NOMO-1 treated with DMSO at 0.1 percent for 48 hours (cell line): ENCODE data around the gene PPM1H.

Source experiments
- DNase-seq: peaks from one replicate; lab custom pipeline; 2025; ENCODE audit not compliant: unreplicated experiment; lab: John Stamatoyannopoulos, UW

PPM1H gene

GRCh38 chr12:62876938-62877548, 57.9 kb downstream of the PPM1H start:
- no peak for DNase-seq

DNA sequence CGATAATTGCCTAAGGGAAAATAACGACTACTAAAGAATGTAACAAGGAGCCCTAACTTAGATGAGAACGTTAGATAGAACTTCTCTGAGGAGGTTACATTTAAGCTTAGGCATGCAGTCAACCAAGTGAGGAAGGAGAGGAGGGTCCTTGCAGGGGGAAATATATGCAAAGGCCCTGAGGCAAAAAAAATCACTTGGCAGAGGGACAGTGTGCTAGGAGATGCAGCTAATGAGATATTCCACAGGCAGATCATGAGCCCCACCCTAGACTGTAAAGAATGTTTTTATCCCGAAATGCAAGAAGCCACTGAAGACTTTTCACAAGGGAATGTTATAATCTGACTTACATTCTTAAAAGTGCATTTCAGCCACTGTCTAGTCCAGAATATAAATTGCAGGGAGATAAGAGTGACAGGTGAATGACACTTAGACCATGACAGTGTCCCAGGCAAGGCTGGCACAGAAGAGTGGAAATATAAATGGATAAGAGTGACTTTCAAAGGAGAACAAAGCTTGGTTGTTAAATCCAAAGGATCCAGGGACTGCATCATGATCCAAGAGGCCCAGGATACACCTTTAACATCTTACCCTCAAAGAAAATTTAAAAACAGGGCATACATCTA, 61.0 kb downstream of the PPM1H start:
- no peak for DNase-seq

GRCh38 chr12:62873116-62873825, 61.7 kb downstream of the PPM1H start:
- DNase-seq: no peak

DNA sequence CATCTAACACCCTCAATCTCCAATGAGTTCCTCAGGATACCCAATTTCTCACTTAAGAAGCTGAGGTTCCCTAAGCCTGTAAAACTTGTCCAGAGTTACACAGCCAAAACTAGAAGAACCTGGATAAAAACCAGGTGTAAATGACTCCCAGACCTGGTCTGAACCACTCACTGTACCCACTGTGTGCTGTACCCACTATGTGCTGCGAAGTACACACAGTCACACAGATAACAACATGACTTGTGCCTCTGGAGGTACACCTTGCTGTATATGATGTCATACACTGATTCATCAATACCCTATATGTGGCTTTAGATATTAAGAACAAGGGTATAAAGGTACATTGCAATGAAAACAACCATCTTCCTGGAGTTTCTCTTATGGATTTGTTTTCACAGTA, 66.1 kb downstream of the PPM1H start:
- DNase-seq: no peak

GRCh38 chr12:62866451-62867082, 68.4 kb downstream of the PPM1H start:
- no peak for DNase-seq

DNA sequence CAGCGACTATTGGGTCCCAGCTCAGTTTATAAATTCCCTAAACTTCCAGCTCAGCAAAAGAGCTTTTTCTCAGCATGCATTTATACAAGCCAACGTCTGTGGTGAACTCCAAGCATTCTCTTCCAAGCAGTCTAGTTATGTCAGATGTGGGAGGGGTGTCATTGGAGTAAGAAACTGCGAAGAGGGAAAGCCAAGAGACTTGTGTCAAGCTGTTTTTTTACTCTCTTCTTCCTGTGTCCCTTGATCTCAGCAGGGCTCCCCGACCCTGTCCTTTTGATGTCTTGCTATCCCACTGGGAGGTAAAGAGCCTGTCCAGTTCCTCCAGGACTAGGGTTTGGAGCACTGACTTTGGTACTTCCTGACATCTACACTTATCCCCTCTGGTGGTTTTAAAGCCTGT, 69.0 kb downstream of the PPM1H start:
- DNase-seq: no peak

DNA sequence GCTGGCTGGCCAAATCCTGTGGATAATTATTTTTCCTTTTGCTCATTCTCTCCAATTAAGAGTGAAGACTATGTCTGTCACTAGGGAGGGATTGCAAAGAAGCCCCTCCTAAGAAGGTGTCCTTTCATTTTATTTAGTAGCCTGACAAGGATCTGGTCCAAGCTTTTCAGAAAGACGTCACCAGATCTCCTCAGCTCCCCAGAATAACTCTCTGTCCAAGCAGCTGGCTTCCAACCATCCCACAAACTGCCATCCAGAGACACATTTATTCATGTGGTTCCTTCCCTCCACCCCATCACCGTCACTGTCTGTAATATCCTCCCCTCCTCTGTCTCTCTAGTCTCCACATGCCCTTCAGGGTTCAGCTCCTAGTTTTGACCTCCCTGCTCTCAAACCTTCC, 69.9 kb downstream of the PPM1H start:
- DNase-seq: no peak

DNA sequence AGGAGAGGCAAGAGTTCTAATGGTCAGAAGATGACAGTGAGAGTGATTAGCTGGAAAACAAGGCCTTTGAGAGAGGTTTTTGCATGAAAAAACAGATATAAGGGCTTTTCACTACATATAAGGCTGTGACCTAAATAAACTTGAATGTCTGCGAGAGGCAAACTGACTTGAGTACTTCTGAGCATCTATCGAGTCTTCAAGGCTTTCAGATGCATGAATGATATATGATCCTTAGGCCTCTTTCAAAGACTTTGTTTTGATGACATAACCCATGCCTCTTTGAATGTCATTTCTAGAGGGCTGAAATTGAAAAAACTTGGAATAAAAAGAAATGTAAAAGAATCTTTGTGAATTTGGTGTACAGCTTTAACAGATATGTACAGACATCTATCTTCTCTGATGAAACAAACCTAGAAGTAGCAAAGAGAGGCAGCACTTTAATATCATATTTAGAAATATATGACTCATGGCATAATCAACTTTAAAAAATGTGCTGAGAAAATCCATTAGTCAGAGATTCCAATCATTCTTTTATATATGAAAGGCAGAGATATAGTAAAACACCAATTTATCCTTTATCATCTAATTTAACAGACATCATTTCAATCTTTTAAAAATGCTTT, 72.6 kb downstream of the PPM1H start:
- no peak for DNase-seq

- no peak for DNase-seq
These were observed 73.4 kb downstream of the PPM1H start for GRCh38 chr12:62861586-62861985.

- no peak for DNase-seq
These were observed 74.2 kb downstream of the PPM1H start for GRCh38 chr12:62860501-62861411.

DNA sequence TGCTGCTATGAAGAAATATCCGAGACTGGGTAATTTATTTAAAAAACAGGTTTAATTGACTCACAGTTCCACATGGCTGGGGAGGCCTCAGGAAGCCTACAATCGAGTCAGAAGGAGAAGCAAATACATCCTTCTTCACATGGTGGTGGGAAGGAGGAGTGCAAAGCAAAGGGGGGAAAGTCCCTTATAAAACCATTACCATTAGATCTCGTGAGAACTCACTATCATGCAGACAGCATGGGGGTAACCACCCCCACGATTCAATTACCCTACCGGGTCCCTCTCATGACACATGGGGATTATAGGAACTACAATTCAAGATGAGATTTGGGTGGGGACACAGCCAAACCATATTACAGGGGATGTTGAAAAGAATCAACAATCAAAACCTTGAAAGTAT, 74.9 kb downstream of the PPM1H start:
- DNase-seq: no peak

- peak; percentile 57 for DNase-seq
These were observed 75.6 kb downstream of the PPM1H start for GRCh38 chr12:62859321-62859737.

DNA sequence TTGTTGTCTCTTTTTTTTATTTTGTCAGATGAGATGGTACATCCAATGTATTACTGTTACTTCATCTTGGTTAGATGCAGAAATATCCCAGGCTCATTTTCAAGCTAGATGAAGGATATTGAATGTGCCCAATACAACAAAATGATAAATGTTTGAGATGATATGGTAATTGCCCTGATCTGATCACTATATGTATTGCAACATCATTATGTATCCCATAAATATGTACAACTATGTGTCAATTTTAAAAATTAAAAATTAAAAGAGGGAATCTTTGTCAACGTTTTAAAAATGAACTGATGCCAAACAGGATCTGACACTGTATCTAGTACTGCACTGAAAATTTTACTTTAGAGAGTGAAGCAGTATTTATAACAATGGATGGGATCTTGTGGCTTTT, 78.5 kb downstream of the PPM1H start:
- no peak for DNase-seq

DNA sequence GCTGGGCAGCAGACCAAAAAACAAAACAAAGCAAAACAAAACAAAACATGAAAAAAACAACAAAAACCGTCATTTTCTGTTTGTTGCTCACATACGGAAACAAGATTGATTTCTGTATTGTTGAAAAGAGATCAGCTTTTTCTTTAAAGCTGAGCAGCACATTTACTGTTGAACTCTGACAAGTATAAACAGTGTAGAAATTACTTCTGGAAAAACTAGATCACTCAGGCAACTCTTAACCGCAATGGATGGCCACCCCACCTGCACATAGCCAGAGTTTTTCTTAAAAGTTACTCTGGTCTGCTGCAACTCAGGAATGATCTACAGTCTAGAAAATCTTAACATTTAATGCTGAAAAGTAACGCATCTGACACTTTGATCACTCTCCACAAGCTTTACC, 80.9 kb downstream of the PPM1H start:
- DNase-seq: no peak

- no peak for DNase-seq
These were observed 85.6 kb downstream of the PPM1H start for GRCh38 chr12:62849398-62849797.

DNA sequence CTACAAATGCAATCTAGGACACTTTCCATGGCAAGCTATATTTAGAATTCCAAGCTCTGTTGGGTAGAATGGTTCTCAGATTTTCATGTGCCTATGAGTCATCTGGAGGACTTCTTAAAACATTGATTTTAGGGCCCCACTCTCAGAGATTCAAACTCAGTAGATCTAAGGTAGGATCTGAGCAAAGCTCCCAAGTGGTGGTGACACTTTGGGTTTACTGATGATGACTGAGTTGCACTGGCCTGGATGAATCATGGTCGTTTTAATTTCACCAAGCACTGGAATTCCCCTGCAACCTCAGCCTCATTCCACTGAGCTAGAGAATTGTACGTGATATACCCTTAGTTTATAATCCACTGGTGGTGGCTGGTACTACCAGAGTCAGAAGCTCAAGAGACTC, 86.5 kb downstream of the PPM1H start:
- DNase-seq: no peak

GRCh38 chr12:62847709-62848108, 87.2 kb downstream of the PPM1H start:
- DNase-seq: no peak

DNA sequence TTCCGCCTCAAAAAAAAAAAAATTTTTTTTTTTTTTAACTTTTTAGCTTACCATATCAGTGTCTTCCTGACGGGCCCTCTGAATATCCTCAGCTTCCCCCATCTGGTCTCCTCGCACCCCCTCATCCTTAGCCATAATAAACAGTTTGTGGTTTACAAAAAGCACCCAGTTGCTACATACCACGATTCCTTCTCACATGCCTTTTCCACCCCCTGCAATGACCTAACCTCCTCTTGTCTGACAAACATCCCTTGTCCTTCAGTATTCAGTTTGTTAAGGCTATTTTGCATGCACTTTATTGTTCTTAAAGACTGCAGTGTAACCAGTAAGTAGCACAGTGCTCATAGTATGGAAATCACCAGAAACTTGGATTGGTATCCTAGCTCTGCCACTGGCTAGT, 88.5 kb downstream of the PPM1H start:
- DNase-seq: no peak

DNA sequence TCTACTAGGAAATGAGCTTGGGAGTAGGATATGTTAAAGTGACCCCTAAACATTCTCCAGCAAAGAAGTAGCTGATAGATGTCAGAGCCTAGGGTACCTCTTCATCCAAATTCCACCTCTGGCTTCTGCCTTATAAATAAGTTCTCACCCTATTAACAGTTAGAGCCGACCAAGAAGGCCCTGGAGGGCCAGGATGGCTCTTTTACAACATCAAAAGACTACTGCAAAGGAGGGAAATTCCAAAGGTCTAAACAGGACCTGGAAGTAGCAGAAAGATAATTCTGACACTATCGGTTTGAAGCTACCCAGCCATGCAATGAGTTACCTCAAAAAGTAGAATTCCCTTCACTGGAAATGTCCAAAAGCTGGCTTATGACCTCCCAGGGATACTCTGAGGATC, 90.0 kb downstream of the PPM1H start:
- no peak for DNase-seq

GRCh38 chr12:62843716-62844115, 91.2 kb downstream of the PPM1H start:
- DNase-seq: no peak

DNA sequence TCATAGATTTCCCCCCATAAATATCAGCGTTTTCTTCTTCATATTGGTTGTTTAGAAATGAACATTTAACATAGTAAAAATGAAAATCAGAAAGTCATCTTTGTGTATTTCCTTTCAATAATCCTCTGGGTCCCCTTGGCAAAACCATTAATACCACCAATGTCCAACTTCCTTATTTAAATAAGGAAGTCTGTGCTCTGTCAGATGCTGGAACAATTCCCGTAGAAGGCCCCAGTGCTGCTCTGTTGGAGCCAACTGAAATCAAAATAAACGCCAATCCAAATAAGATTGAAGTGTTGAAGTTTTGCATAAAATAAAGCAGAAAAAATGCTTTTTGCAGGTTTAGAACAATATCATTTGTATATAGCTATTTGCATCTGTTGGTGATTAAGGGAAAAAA, 93.1 kb downstream of the PPM1H start:
- peak; percentile 54 for DNase-seq
